Hepatocyte (in vitro differentiated cells): ENCODE data around the gene C15orf39. TPM values are rescaled to one million over a fixed set of nuclear protein-coding genes. Genes with fewer than 3 reads are reported as not detected.
"Not testable (repeated sequence)": the region's sequence is repeated elsewhere in the genome, so short reads cannot be mapped to it uniquely, and the experiment has no call there.

Source experiments
- DNase-seq: peaks from one replicate; pipeline ENCODE4 v3.0.0-alpha.2; 2016; ENCODE audit warnings: low spot score
- H2AFZ ChIP-seq: fragments of 200-600 bp; sonication (generic); 2 replicates; pipeline ENCODE4 v1.6.0; 2016; ENCODE audit warnings: antibody characterized with exemption, mild to moderate bottlenecking
- H3K27ac ChIP-seq: fragments of 200-600 bp; sonication (generic); 2 replicates; pipeline ENCODE4 v1.5.1; 2016; ENCODE audit warnings: mild to moderate bottlenecking
- H3K27me3 ChIP-seq: fragments of 200-600 bp; sonication (generic); 2 replicates; pipeline ENCODE4 v1.6.1; 2016
- H3K36me3 ChIP-seq: fragments of 200-600 bp; sonication (generic); replicated peaks from 2 replicates; pipeline ENCODE4 v1.5.1; 2016; ENCODE audit warnings: low read depth; ENCODE audit not compliant: insufficient read depth
- H3K4me1 ChIP-seq: fragments of 200-600 bp; sonication (generic); 2 replicates; pipeline ENCODE4 v1.5.1; 2016; ENCODE audit warnings: mild to moderate bottlenecking, moderate library complexity; ENCODE audit not compliant: insufficient read depth
- H3K4me2 ChIP-seq: fragments of 200-600 bp; sonication (generic); 2 replicates; pipeline ENCODE4 v1.6.0; 2016
- H3K4me3 ChIP-seq: fragments of 200-600 bp; sonication (generic); 2 replicates; pipeline ENCODE4 v1.5.1; 2016; ENCODE audit warnings: mild to moderate bottlenecking
- H3K79me2 ChIP-seq: fragments of 200-600 bp; sonication (generic); 2 replicates; pipeline ENCODE4 v1.6.0; 2017; ENCODE audit warnings: mild to moderate bottlenecking
- H3K9me2 ChIP-seq: fragments of 200-600 bp; sonication (generic); replicated peaks from 2 replicates; pipeline ENCODE4 v1.6.0; 2017; ENCODE audit warnings: mild to moderate bottlenecking; ENCODE audit not compliant: insufficient read depth
- H3K9me3 ChIP-seq: fragments of 200-600 bp; sonication (generic); 2 replicates; pipeline ENCODE4 v1.5.1; 2016; ENCODE audit warnings: low read depth, mild to moderate bottlenecking
- H4K20me1 ChIP-seq: fragments of 200-600 bp; sonication (generic); 2 replicates; pipeline ENCODE4 v1.6.0; 2016; ENCODE audit warnings: mild to moderate bottlenecking; ENCODE audit not compliant: insufficient read depth, poor library complexity, severe bottlenecking
- CTCF ChIP-seq: fragments of 200-600 bp; sonication (generic); IDR thresholded peaks from 2 replicates; pipeline ENCODE4 v1.5.1; 2016; ENCODE audit warnings: antibody characterized with exemption, mild to moderate bottlenecking; ENCODE audit not compliant: poor library complexity
- EZH2 ChIP-seq: fragments of 200-600 bp; sonication (generic); IDR thresholded peaks from 2 replicates; pipeline ENCODE4 v1.6.1; 2016; ENCODE audit warnings: antibody characterized with exemption, mild to moderate bottlenecking, borderline replicate concordance
- EZH2phosphoT487 ChIP-seq: fragments of 200-600 bp; sonication (generic); IDR thresholded peaks from one replicate; pipeline ENCODE4 v1.6.1; 2018; ENCODE audit warnings: antibody characterized with exemption, mild to moderate bottlenecking, low read depth, moderate library complexity; ENCODE audit not compliant: unreplicated experiment, severe bottlenecking
- WGBS: methylation state at CpG from one replicate; pipeline ENCODE4 v1.1.6; 2016; ENCODE audit warnings: low lambda C conversion rate; ENCODE audit errors: missing lambda C conversion rate; 5-methylcytosine and 5-hydroxymethylcytosine counted together
- polyA plus RNA-seq: library from polyadenylated mRNA; unstranded; fragments of >200 nt; fragmentation: Nextera tagmentation; extraction: Ambion mirVana; gene quantifications from 2 replicates; pipeline ENCODE4 v1.2.1, GENCODE V29; 2016
- total RNA-seq: library from RNA; depleted of rRNA; stranded (reverse); fragments of >200 nt; gene quantifications from 2 replicates; pipeline ENCODE4 v1.2.3, GENCODE V29; 2014

C15orf39 gene
- total and polyA plus RNA-seq, 2 experiments from 2014 or later: 15.3 to 18.3 TPM

- Histone ChIP-seq H3K27me3 (no peaks in the 10 kb centered on the region), H3K36me3 (no peaks in the 10 kb centered on the region), H3K4me1 (no peaks in the 10 kb centered on the region), H3K4me3 (no peak overlapping the region), H4K20me1 (no peaks in the 10 kb centered on the region), H3K27ac (no peak overlapping the region), H3K4me2 (no peak overlapping the region), H3K79me2 (no peaks in the 10 kb centered on the region), H2AFZ (no peak overlapping the region), H3K9me2 (no peaks in the 10 kb centered on the region), H3K9me3 (no peaks in the 10 kb centered on the region)
- 88% methylated on average over 5 of the region's 5 CpGs for WGBS
- no peak for DNase-seq
- TF ChIP-seq CTCF (no peak), EZH2 (no peak), EZH2phosphoT487 (no peak)
Observed at GRCh38 chr15:75238150-75238549, 36.5 kb downstream of the C15orf39 start.

GRCh38 chr15:75245741-75246140 lies 44.1 kb downstream of the C15orf39 start:
- not testable (repeated sequence) for H3K27ac ChIP-seq, DNase-seq, H2AFZ ChIP-seq, H3K4me3 ChIP-seq, H3K27me3 ChIP-seq, H3K4me2 ChIP-seq, H3K4me1 ChIP-seq, H4K20me1 ChIP-seq, H3K9me2 ChIP-seq, H3K36me3 ChIP-seq, H3K9me3 ChIP-seq, H3K79me2 ChIP-seq
- WGBS: 89% methylated on average over 1 of the region's 1 CpG

GRCh38 chr15:75248991-75249390 lies 47.3 kb downstream of the C15orf39 start:
- H3K27me3 ChIP-seq, H3K9me2 ChIP-seq, H3K4me3 ChIP-seq, H4K20me1 ChIP-seq, H3K36me3 ChIP-seq, H2AFZ ChIP-seq, H3K4me1 ChIP-seq, H3K9me3 ChIP-seq, DNase-seq, H3K79me2 ChIP-seq: not testable (repeated sequence)
- H3K4me2 ChIP-seq: peak overlapping the region; percentile 38
- H3K27ac ChIP-seq: peak overlapping the region; percentile 49
- WGBS: 52% methylated on average over 6 of the region's 6 CpGs

- peak overlapping the region; percentile 31 for H3K27ac ChIP-seq
- no peaks in the 10 kb centered on the region for H3K9me2 ChIP-seq
- no peak for DNase-seq
- TF ChIP-seq CTCF: no peak
- TF ChIP-seq EZH2phosphoT487: no peak
- TF ChIP-seq EZH2: no peak
- H3K4me3 ChIP-seq: no peak overlapping the region
- H3K9me3 ChIP-seq: no peaks in the 10 kb centered on the region
- no peaks in the 10 kb centered on the region for H3K36me3 ChIP-seq
- H3K27me3 ChIP-seq: peaks cover 6% of the 10 kb centered on the region
- no peaks in the 10 kb centered on the region for H3K4me1 ChIP-seq
- 64% methylated on average over 4 of the region's 4 CpGs for WGBS
- no peak overlapping the region for H2AFZ ChIP-seq
- H3K79me2 ChIP-seq: no peaks in the 10 kb centered on the region
- no peaks in the 10 kb centered on the region for H4K20me1 ChIP-seq
- no peak overlapping the region for H3K4me2 ChIP-seq
Observed at GRCh38 chr15:75249726-75250125, 48.0 kb downstream of the C15orf39 start.

GRCh38 chr15:75251343-75251742 lies 49.7 kb downstream of the C15orf39 start:
- not testable (repeated sequence) for H2AFZ ChIP-seq, H3K9me2 ChIP-seq, H3K27ac ChIP-seq, H4K20me1 ChIP-seq, H3K36me3 ChIP-seq, H3K27me3 ChIP-seq, H3K4me1 ChIP-seq, DNase-seq, H3K9me3 ChIP-seq, H3K4me2 ChIP-seq, H3K4me3 ChIP-seq, H3K79me2 ChIP-seq
- 77% methylated on average over 4 of the region's 4 CpGs for WGBS

GRCh38 chr15:75252285-75252684 lies 50.6 kb downstream of the C15orf39 start:
- H3K79me2 ChIP-seq, H3K9me3 ChIP-seq, H3K4me3 ChIP-seq, H3K4me2 ChIP-seq, H3K9me2 ChIP-seq, H2AFZ ChIP-seq, H3K36me3 ChIP-seq, H3K4me1 ChIP-seq, DNase-seq, H3K27me3 ChIP-seq, H3K27ac ChIP-seq, H4K20me1 ChIP-seq: not testable (repeated sequence)
- 65% methylated on average over 4 of the region's 4 CpGs for WGBS

- not testable (repeated sequence) for H3K36me3 ChIP-seq, H2AFZ ChIP-seq, H3K9me3 ChIP-seq, H3K27me3 ChIP-seq, H3K79me2 ChIP-seq, H3K27ac ChIP-seq, H3K4me2 ChIP-seq, H4K20me1 ChIP-seq, H3K4me1 ChIP-seq, DNase-seq, H3K4me3 ChIP-seq, H3K9me2 ChIP-seq
- no CpG with 5 or more reads among the region's 2 CpGs for WGBS
Observed at GRCh38 chr15:75258034-75258433, 56.4 kb downstream of the C15orf39 start, which contains the start of gene GOLGA6C. GOLGA6C (plus strand) TSS chr15:75258334; CDS start chr15:75258599, 265 bp downstream.
